Stomach smooth muscle (tissue), 2 donors: ENCODE results near the gene GLIS1.

Source experiments
- H3K27ac ChIP-seq: one replicate; pipeline ENCODE4 v1.7.0; 2013; ENCODE audit warnings: mild to moderate bottlenecking, low read length, inconsistent platforms
- H3K27me3 ChIP-seq, 2 donors: one replicate each; pipeline ENCODE4 v1.7.0; 2013; ENCODE audit warnings: low read length in 2 of 2; ENCODE audit not compliant: insufficient read depth in 2 of 2, control insufficient read depth in 1 of 2
- H3K36me3 ChIP-seq, 2 donors: one replicate each; pipeline ENCODE4 v1.7.0; 2013; ENCODE audit warnings: low read length in 2 of 2; ENCODE audit not compliant: control insufficient read depth in 2 of 2, insufficient read depth in 2 of 2
- H3K4me1 ChIP-seq: one replicate; pipeline ENCODE4 v1.7.0; 2013; ENCODE audit warnings: low read length; ENCODE audit not compliant: control insufficient read depth, insufficient read depth
- H3K4me3 ChIP-seq, 2 donors: one replicate each; pipeline ENCODE4 v1.7.0; 2013; ENCODE audit warnings: low read length in 2 of 2
- H3K9ac ChIP-seq, 2 donors: one replicate each; pipeline ENCODE4 v1.7.0; 2013; ENCODE audit warnings: low read length in 2 of 2, mild to moderate bottlenecking in 1 of 2
- H3K9me3 ChIP-seq, 2 donors: one replicate each; pipeline ENCODE4 v1.7.0; 2013; ENCODE audit warnings: low read length in 2 of 2; ENCODE audit not compliant: control insufficient read depth in 2 of 2
- donor health status: healthy.
- donor health status: Pancreatic carcinoma.

The GLIS1 gene

DNA sequence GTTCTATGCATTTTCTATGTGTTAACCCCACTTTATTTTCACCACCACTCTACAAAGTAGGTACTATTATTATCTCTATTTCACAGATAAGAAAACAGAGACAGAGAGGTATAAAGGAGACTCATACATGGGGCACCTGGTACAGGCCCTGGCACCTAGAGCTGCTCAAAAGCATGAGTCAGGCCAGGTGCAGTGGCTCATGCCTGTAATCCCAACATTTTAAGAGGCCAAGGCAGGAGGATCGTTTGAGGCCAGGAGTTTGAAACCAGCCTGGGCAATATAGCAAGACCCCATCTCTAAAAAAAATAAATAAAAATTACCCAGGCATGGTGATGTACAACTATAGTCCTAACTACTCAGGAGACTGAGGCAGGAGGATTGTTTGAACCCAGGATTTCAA is 35.8 kb downstream of the GLIS1 start:
- Histone ChIP-seq H3K4me3 (no peak overlapping the region), H3K4me1 (no peaks in the 10 kb centered on the region), H3K9me3 (no peaks in the 10 kb centered on the region), H3K9ac (no peak overlapping the region), H3K27ac (no peak overlapping the region), H3K27me3 (peaks cover 4 to 7% of the 10 kb centered on the region in 2 donors), H3K36me3 (no peaks in the 10 kb centered on the region)

DNA sequence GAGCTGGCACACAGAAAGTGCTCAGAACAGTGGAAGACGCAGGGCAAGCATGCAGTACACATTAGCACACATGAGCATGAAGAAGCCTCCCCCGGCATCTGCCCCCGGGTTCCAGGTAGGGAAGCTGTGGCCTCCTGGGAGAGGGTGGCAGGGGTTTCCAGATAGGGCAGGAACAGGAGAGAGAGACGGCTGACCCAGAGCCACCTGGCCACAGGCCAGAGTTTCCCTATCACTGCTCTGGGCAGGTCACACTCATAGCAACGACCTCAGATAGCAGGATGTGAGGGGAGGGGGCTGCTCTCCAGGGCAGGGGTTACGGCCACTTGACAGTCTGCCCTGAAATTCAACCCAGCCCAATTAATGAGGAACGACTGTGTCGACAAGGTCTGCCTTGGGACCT is 36.6 kb downstream of the GLIS1 start:
- Histone ChIP-seq H3K36me3 (no peaks in the 10 kb centered on the region), H3K27me3 (peaks cover 4 to 7% of the 10 kb centered on the region in 2 donors), H3K27ac (no peak overlapping the region), H3K4me1 (no peaks in the 10 kb centered on the region), H3K9me3 (no peaks in the 10 kb centered on the region), H3K4me3 (no peak overlapping the region), H3K9ac (no peak overlapping the region)

DNA sequence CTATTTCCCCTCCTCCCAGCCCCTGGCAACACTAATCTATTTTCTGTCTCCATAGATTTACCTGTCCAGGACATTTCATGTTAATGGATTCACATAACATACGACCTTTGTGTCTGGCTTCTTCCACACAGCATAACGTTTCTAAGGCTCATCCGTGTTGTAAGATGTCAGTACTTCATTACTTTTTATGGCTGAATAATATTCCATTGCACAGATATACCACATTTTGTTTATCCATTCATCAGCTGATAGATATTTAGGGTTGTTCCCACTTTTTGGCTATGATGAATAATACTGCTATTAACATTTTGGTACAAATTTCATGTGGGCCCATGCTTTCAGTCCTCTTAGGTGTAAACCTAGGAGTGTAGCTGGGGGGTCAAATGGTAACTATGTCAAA is 38.2 kb downstream of the GLIS1 start:
- H3K4me1 ChIP-seq: no peaks in the 10 kb centered on the region
- H3K27me3 ChIP-seq: peaks cover 0 to 10% of the 10 kb centered on the region in 2 donors
- H3K9me3 ChIP-seq: no peaks in the 10 kb centered on the region
- H3K9ac ChIP-seq: no peak overlapping the region
- H3K36me3 ChIP-seq: no peaks in the 10 kb centered on the region
- no peak overlapping the region for H3K27ac ChIP-seq
- no peak overlapping the region for H3K4me3 ChIP-seq

DNA sequence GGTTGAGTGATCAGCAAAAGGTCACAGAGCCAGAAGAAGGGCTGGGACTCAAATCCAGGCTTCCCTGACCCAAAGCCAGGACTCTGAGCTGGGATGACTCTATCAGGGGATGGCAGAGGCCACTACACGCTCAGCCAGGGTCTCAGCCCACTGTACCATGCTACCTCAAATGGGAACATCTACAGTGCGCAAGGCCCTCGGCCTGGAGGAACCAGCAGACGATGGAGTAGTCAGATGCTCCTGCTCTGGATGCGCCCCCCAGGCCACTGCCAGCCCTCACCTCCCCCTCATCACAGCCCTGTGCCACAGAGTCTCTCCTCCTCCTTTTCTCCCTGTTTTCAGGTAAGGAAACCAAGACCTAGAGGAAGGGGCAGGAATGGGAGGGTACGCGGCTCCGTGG is 39.0 kb downstream of the GLIS1 start:
- H3K9ac ChIP-seq: no peak overlapping the region
- H3K9me3 ChIP-seq: no peaks in the 10 kb centered on the region
- H3K4me1 ChIP-seq: no peaks in the 10 kb centered on the region
- peaks cover 0 to 10% of the 10 kb centered on the region in 2 donors for H3K27me3 ChIP-seq
- no peak overlapping the region for H3K4me3 ChIP-seq
- no peak overlapping the region for H3K27ac ChIP-seq
- H3K36me3 ChIP-seq: no peaks in the 10 kb centered on the region

DNA sequence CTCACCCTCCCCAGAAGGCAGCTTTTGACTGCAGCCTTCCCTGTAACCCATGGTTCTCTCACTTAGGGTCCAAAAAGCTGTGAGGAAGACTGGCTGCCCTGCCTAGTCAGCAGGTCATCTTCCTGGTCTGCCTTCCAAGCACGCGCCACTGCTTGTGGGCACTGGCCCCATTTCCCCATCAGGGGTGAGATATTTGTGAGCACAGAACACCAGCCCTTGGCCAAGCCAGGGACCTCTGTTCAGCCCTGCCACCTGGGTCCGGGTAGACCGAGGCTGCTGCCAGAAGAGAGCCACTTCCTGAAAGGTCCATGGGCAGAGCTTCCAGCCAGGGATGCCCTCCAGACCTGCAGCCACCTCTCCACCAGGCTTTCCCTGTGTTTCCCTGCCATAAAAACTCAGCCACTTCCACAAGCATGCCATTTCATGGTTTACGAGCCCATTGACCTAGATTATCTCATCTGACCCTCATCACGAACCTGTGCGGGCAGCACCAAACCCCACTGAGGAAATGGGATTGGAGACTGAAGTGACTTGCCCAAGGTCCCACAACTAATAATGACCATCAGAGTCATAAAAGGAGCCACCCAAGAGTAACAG is 40.5 kb downstream of the GLIS1 start:
- no peak overlapping the region for H3K4me3 ChIP-seq
- peaks cover 0 to 10% of the 10 kb centered on the region in 2 donors for H3K27me3 ChIP-seq
- no peaks in the 10 kb centered on the region for H3K9me3 ChIP-seq
- H3K27ac ChIP-seq: no peak overlapping the region
- no peaks in the 10 kb centered on the region for H3K4me1 ChIP-seq
- H3K9ac ChIP-seq: no peak overlapping the region
- no peaks in the 10 kb centered on the region for H3K36me3 ChIP-seq

DNA sequence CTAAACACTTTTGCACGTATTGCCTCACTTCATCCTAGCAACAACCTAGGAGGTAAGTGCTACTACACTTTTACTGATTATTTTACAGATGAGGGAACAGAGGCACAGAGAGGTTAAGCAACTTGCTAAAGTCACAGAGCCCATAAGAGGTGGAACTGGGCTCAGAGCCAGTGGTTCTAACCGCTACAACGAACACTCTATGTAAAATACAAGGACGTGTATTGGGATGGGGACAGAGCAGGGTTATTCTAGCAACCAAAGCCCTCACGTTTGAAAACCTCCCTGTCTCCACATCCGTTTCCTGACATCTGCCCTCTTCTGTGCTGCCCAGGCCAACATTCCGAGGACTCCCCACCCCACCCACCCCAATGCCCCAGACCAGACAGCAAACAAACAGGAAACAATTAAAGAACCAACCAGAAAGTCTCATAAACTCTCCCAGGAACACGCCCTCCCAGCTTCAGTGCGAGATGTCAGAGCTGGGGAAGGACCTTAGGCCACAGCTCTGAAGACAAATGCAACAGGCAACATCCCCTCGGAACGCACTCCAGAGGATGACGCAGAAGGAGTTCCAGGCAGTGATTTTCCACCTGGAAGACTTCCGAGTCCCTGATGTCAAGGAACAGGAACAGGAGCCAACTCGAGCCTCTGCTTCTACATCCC is 41.1 kb downstream of the GLIS1 start:
- Histone ChIP-seq H3K4me1 (no peaks in the 10 kb centered on the region), H3K4me3 (no peak overlapping the region), H3K36me3 (no peaks in the 10 kb centered on the region), H3K27ac (no peak overlapping the region), H3K9me3 (no peaks in the 10 kb centered on the region), H3K9ac (no peak overlapping the region), H3K27me3 (peaks cover 0 to 12% of the 10 kb centered on the region in 2 donors)

DNA sequence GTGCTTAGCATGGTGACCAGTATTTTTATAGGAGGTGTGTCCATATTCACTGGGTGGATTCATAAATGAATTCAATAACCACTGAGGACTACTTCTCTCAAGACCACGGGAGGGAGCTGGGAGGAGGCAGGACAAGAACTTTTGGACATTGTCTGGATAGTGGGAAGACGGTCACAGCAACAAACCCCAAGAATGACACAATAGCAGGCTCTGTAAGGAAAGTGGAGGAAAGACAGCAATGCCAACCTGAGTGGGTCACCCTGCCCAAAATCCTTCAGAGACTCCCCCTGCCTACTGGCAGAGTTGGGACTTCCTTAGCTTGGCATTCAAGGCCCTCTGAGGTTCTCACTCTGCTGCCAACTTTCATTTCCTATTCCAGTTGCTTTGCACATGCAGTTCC is 42.0 kb downstream of the GLIS1 start:
- peaks cover 0 to 11% of the 10 kb centered on the region in 2 donors for H3K27me3 ChIP-seq
- no peak overlapping the region for H3K4me3 ChIP-seq
- H3K9ac ChIP-seq: no peak overlapping the region
- H3K36me3 ChIP-seq: no peaks in the 10 kb centered on the region
- H3K4me1 ChIP-seq: no peaks in the 10 kb centered on the region
- H3K9me3 ChIP-seq: no peaks in the 10 kb centered on the region
- no peak overlapping the region for H3K27ac ChIP-seq

DNA sequence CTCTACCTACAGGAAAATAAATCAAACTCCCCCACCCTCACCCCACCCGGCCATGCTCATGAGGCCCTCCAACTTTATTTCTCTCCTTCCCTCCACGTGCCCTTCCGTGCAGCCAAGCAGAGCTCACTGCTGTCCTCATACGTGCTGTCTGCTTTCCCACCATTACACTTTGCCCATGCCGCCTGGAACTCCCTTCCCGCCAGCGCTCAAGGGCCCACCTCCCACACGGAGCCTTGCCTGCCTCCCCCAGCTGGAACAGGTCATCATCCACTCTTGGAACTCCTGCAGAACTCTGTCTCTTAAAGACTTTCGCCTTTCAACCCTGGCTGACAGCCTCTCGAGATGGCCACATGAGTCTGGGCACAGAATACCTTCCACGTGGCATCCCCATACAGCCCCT is 42.4 kb downstream of the GLIS1 start:
- no peak overlapping the region for H3K9ac ChIP-seq
- H3K9me3 ChIP-seq: no peaks in the 10 kb centered on the region
- no peak overlapping the region for H3K27ac ChIP-seq
- no peaks in the 10 kb centered on the region for H3K36me3 ChIP-seq
- H3K4me3 ChIP-seq: no peak overlapping the region
- H3K4me1 ChIP-seq: no peaks in the 10 kb centered on the region
- H3K27me3 ChIP-seq: peaks cover 0 to 10% of the 10 kb centered on the region in 2 donors

DNA sequence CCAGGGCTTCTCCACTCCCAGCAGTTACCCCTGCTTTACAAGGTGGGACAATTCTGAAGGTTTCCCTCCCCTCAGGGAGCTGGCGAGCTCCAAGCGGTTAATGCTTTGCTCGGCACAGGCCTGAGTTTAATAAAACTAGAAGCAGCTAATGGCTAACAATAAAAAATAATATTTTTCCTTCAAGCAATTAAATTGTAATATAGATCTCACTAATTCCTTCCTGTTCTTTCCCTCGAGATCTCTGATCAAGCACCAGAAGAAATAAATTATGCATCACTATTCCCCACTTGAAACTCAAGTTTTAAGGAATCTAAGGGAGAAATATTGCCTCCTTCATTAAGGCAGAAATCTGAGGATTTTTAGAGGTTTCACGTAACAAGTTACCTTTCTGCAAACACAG is 42.9 kb downstream of the GLIS1 start:
- Histone ChIP-seq H3K27ac (no peak overlapping the region), H3K4me3 (no peak overlapping the region), H3K4me1 (no peaks in the 10 kb centered on the region), H3K9me3 (no peaks in the 10 kb centered on the region), H3K36me3 (no peaks in the 10 kb centered on the region), H3K9ac (no peak overlapping the region), H3K27me3 (peaks cover 0 to 7% of the 10 kb centered on the region in 2 donors)

DNA sequence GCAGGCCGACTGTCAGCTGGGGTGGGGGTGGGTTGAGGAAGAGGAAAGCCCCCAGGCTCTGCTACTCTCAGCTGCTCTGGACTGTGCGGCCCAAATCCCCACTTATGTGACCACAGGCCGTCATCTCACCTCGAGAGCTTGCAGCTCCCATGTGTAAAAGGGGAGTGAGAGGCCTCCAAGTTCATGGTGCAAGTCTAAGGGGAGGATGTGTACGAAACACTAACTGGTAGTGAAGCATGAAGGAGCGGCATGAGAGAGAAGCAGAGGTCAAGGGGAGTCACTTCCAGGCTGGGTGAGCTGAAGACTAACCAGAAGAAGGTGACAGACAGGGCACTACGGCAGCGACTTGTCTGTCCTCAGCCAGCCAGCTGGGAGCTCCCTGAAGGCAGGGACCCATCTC is 43.8 kb downstream of the GLIS1 start:
- Histone ChIP-seq H3K27me3 (peaks cover 0 to 10% of the 10 kb centered on the region in 2 donors), H3K27ac (no peak overlapping the region), H3K9me3 (no peaks in the 10 kb centered on the region), H3K36me3 (no peaks in the 10 kb centered on the region), H3K4me1 (no peaks in the 10 kb centered on the region), H3K9ac (no peak overlapping the region), H3K4me3 (no peak overlapping the region)

DNA sequence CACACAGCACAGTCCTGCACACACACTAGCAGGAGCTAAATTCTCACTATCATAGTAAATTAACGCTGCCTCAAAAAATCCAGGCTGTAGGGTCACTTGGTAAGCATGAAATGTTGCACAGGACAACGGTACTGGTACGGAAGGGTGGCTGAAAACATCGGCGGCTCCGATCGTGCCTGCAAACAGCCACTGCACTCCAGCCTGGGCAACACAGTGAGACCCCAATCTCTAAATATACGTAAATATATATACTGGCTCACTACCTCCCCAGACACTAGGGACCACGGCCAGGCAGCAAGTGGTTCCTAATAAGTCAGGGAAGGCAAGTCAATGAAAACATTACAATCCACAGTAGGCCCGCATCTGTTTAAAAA is 44.3 kb downstream of the GLIS1 start:
- Histone ChIP-seq H3K4me1 (no peaks in the 10 kb centered on the region), H3K27me3 (peaks cover 0 to 8% of the 10 kb centered on the region in 2 donors), H3K4me3 (no peak overlapping the region), H3K27ac (no peak overlapping the region), H3K9me3 (no peaks in the 10 kb centered on the region), H3K36me3 (no peaks in the 10 kb centered on the region), H3K9ac (no peak overlapping the region)
